Keratinocyte (primary cell): Measurements from ENCODE around the gene AP2A2.

Experiments used
- CTCF ChIP-seq, 3 experiments: IDR thresholded peaks in 1 of 3; conservative IDR thresholded peaks in 1 of 3; optimal IDR thresholded peaks in 1 of 3; 2 replicates in 2 of 3; 3 replicates in 1 of 3; pipeline versions ENCODE3 to v1.5.1; 2011; ENCODE audit warnings: low read length in 3 of 3, mild to moderate bottlenecking in 3 of 3, moderate library complexity in 2 of 3, control low read depth in 1 of 3, inconsistent platforms in 1 of 3; ENCODE audit not compliant: insufficient read depth in 2 of 3; ENCODE audit errors: extremely low read depth in 1 of 3
- EZH2 ChIP-seq: IDR thresholded peaks from one replicate; pipeline ENCODE4 v1.6.1; 2012; ENCODE audit warnings: inconsistent platforms, mild to moderate bottlenecking, low read length, moderate library complexity

- TF ChIP-seq CTCF (optimal IDR thresholded peaks at IDR 0.05 in 1 of 3, IDR thresholded peaks at IDR 0.05 in 1 of 3, conservative IDR thresholded peaks at IDR 0.05 in 1 of 3; ENCODE audit: extremely low read depth in 1 of 3, insufficient read depth in 2 of 3, low read length in 3 of 3) (no peak), EZH2 (no peak)
Observed at GRCh38 chr11:976431-977160, 50.9 kb downstream of the AP2A2 start.
